GM23338 (cell line): ENCODE measurements around the gene FYCO1. TPM values are rescaled to one million over a fixed set of nuclear protein-coding genes. Genes with fewer than 3 reads are reported as not detected.

ENCODE experiments used
- ATAC-seq: fragments of 200-7000 bp; cut with Tn5 transposase; 3 replicates; pipeline ENCODE4 v1.9.1; 2020
- DNase-seq: peaks from one replicate; pipeline ENCODE4 v3.0.0-alpha.2; 2015; ENCODE audit warnings: low spot score
- H2AFZ ChIP-seq: fragments of 200-600 bp; sonication (generic); 2 replicates; pipeline ENCODE4 v1.8.0; 2016; ENCODE audit warnings: antibody characterized with exemption, mild to moderate bottlenecking, moderate library complexity
- H3F3A ChIP-seq: fragments of 200-600 bp; sonication (generic); replicated peaks from 2 replicates; pipeline ENCODE4 v1.8.0; 2017; ENCODE audit warnings: antibody characterized with exemption, mixed run types, low read depth
- H3K27ac ChIP-seq: fragments of 200-600 bp; sonication (generic); 2 replicates; pipeline ENCODE4 v1.6.1; 2016; ENCODE audit warnings: low read depth
- H3K27me3 ChIP-seq: fragments of 200-600 bp; sonication (generic); 2 replicates; pipeline ENCODE4 v1.8.0; 2016; ENCODE audit warnings: mild to moderate bottlenecking, mixed run types, moderate library complexity; ENCODE audit not compliant: insufficient read depth
- H3K36me3 ChIP-seq: fragments of 200-600 bp; sonication (generic); 2 replicates; pipeline ENCODE4 v1.8.0; 2016; ENCODE audit warnings: mild to moderate bottlenecking; ENCODE audit not compliant: insufficient read depth
- H3K4me1 ChIP-seq: fragments of 200-600 bp; sonication (generic); 2 replicates; pipeline ENCODE4 v1.8.0; 2016; ENCODE audit warnings: mild to moderate bottlenecking, moderate library complexity; ENCODE audit not compliant: insufficient read depth
- H3K4me2 ChIP-seq: fragments of 200-600 bp; sonication (generic); 2 replicates; pipeline ENCODE4 v1.7.1; 2017; ENCODE audit warnings: mixed run types
- H3K4me3 ChIP-seq: fragments of 200-600 bp; sonication (generic); 2 replicates; pipeline ENCODE4 v1.6.1; 2016; ENCODE audit warnings: mixed run types
- H3K79me2 ChIP-seq: fragments of 200-600 bp; sonication (generic); replicated peaks from 2 replicates; pipeline ENCODE4 v1.8.0; 2017; ENCODE audit warnings: mild to moderate bottlenecking; ENCODE audit not compliant: insufficient read depth
- H3K9me2 ChIP-seq: fragments of 200-600 bp; sonication (generic); 2 replicates; pipeline ENCODE4 v1.8.0; 2017; ENCODE audit not compliant: insufficient read depth
- H4K20me1 ChIP-seq: fragments of 200-600 bp; sonication (generic); replicated peaks from 2 replicates; pipeline ENCODE4 v1.8.0; 2017; ENCODE audit warnings: mild to moderate bottlenecking; ENCODE audit not compliant: insufficient read depth
- H3K27ac Mint-ChIP-seq: 2 replicates; pipeline ENCODE4 v1.8.0; 2020; ENCODE audit warnings: inconsistent platforms, mild to moderate bottlenecking, moderate library complexity, mixed read lengths
- H3K27me3 Mint-ChIP-seq: 3 replicates; pipeline ENCODE4 v1.8.0; 2022; ENCODE audit warnings: low read depth, mild to moderate bottlenecking, moderate library complexity, mixed read lengths, inconsistent platforms; ENCODE audit not compliant: insufficient read depth, poor library complexity
- H3K36me3 Mint-ChIP-seq: 3 replicates; pipeline ENCODE4 v1.8.0; 2021; ENCODE audit warnings: low read depth, mild to moderate bottlenecking, inconsistent platforms, moderate library complexity, mixed read lengths
- H3K4me1 Mint-ChIP-seq: 3 replicates; pipeline ENCODE4 v1.8.0; 2020; ENCODE audit warnings: mild to moderate bottlenecking, inconsistent platforms, mixed read lengths
- H3K4me3 Mint-ChIP-seq: 3 replicates; pipeline ENCODE4 v1.8.0; 2021; ENCODE audit warnings: moderate library complexity, mild to moderate bottlenecking, inconsistent platforms, mixed read lengths
- H3K9me3 Mint-ChIP-seq: 3 replicates; pipeline ENCODE4 v1.8.0; 2020; ENCODE audit warnings: moderate library complexity, mild to moderate bottlenecking, inconsistent platforms, mixed read lengths
- STAT1 ChIP-seq: IDR thresholded peaks from one replicate; pipeline ENCODE4 v1.6.1; 2016; ENCODE audit warnings: antibody characterized with exemption; ENCODE audit not compliant: unreplicated experiment
- ZNF114 ChIP-seq: fragments of 250-450 bp; sonication (Bioruptor Pico); IDR thresholded peaks from 2 replicates; pipeline ENCODE4 v1.5.0; 2020; ENCODE audit warnings: mild to moderate bottlenecking, moderate library complexity
- ZNF331 ChIP-seq: fragments of 250-450 bp; sonication (Bioruptor Pico); IDR thresholded peaks from 2 replicates; pipeline ENCODE4 v1.5.0; 2020; ENCODE audit warnings: low read depth, mild to moderate bottlenecking, moderate library complexity
- polyA plus RNA-seq: library from polyadenylated mRNA; unstranded; fragments of >200 nt; fragmentation: Nextera tagmentation; extraction: Ambion mirVana; gene quantifications from 2 replicates; pipeline ENCODE4 v1.2.1, GENCODE V29; 2016
- total RNA-seq: library from RNA; depleted of rRNA; stranded (reverse); fragments of >200 nt; shearing (Covaris generic); gene quantifications from 2 replicates; pipeline ENCODE4 v1.2.3, GENCODE V29; 2014
- TF ChIP-seq, protein P1 (sequence below): fragments of 250-450 bp; sonication (Bioruptor Pico); IDR thresholded peaks from 2 replicates; pipeline ENCODE4 v1.5.0; 2020; ENCODE audit warnings: mild to moderate bottlenecking, moderate library complexity
- TF ChIP-seq, protein P2 (sequence below): IDR thresholded peaks from one replicate; pipeline ENCODE4 v1.6.1; 2018; ENCODE audit warnings: antibody characterized with exemption; ENCODE audit not compliant: unreplicated experiment

FYCO1 gene
- total and polyA plus RNA-seq, 2 experiments from 2014 or later: 4.5 to 17.2 TPM

DNA sequence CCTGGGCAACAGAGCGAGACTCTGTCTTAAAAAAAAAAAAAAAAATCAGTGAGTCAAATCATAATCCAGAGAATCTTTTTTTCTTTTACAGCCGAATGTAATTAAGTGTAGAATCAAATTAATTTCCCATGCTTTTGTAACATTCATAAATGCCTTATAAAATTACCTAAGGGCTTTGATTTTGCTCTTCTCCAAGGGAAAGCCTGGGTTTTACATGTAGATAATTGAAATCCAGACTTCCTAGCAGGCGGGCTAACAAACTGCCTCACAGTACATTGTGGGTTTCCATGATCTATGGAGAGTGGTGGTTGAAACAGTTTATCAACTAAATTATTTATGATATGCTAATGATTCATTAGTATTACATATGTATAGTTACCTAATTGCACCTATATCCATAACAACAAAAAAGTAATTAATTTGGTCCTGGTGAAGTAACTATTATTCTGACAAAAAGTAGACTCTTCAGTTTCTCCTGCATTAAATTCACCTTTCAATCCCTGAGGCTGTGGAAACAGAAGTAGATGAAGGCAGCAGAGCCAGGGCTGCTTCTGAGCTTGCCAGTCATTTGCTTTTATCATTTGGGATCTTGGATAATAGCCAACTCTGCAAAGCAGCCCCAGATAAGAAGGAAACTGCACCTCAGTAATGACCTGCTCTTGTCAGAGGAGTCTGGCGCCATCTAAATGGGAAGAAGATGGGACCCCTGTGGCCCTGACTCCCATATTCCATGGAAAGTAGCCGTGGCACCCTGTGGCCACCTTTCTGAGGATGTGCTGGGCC is 99.7 kb downstream of the FYCO1 start (continued):
- TF ChIP-seq, protein P1, sequence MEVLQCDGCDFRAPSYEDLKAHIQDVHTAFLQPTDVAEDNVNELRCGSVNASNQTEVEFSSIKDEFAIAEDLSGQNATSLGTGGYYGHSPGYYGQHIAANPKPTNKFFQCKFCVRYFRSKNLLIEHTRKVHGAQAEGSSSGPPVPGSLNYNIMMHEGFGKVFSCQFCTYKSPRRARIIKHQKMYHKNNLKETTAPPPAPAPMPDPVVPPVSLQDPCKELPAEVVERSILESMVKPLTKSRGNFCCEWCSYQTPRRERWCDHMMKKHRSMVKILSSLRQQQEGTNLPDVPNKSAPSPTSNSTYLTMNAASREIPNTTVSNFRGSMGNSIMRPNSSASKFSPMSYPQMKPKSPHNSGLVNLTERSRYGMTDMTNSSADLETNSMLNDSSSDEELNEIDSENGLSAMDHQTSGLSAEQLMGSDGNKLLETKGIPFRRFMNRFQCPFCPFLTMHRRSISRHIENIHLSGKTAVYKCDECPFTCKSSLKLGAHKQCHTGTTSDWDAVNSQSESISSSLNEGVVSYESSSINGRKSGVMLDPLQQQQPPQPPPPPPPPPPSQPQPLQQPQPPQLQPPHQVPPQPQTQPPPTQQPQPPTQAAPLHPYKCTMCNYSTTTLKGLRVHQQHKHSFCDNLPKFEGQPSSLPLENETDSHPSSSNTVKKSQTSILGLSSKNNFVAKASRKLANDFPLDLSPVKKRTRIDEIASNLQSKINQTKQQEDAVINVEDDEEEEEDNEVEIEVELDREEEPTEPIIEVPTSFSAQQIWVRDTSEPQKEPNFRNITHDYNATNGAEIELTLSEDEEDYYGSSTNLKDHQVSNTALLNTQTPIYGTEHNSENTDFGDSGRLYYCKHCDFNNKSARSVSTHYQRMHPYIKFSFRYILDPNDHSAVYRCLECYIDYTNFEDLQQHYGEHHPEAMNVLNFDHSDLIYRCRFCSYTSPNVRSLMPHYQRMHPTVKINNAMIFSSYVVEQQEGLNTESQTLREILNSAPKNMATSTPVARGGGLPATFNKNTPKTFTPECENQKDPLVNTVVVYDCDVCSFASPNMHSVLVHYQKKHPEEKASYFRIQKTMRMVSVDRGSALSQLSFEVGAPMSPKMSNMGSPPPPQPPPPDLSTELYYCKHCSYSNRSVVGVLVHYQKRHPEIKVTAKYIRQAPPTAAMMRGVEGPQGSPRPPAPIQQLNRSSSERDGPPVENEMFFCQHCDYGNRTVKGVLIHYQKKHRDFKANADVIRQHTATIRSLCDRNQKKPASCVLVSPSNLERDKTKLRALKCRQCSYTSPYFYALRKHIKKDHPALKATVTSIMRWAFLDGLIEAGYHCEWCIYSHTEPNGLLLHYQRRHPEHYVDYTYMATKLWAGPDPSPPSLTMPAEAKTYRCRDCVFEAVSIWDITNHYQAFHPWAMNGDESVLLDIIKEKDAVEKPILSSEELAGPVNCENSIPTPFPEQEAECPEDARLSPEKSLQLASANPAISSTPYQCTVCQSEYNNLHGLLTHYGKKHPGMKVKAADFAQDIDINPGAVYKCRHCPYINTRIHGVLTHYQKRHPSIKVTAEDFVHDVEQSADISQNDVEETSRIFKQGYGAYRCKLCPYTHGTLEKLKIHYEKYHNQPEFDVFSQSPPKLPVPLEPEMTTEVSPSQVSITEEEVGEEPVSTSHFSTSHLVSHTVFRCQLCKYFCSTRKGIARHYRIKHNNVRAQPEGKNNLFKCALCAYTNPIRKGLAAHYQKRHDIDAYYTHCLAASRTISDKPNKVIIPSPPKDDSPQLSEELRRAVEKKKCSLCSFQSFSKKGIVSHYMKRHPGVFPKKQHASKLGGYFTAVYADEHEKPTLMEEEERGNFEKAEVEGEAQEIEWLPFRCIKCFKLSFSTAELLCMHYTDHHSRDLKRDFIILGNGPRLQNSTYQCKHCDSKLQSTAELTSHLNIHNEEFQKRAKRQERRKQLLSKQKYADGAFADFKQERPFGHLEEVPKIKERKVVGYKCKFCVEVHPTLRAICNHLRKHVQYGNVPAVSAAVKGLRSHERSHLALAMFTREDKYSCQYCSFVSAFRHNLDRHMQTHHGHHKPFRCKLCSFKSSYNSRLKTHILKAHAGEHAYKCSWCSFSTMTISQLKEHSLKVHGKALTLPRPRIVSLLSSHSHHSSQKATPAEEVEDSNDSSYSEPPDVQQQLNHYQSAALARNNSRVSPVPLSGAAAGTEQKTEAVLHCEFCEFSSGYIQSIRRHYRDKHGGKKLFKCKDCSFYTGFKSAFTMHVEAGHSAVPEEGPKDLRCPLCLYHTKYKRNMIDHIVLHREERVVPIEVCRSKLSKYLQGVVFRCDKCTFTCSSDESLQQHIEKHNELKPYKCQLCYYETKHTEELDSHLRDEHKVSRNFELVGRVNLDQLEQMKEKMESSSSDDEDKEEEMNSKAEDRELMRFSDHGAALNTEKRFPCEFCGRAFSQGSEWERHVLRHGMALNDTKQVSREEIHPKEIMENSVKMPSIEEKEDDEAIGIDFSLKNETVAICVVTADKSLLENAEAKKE (CRISPR knock-in tag): no peak

DNA sequence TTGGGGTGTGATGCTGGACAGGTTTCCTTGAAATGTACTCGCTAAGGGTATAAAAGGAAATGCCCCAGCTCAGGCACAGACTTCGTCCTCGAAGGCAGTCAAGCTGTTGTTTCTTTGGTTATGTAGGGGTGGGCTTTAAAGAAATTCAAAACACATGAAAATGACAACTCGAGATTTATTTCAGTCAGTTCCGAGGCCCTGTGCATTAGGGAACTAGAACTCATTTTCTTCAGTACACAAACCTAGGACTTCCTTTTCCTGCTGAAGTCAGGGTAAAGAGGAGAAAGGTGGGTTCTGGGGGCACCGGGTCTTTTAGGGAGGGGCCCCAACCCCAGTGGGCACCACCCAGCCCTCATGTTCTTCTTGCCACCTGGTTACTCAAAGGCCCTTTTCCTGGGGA is 101.6 kb downstream of the FYCO1 start:
- H3F3A ChIP-seq: no peaks in the 10 kb centered on the region
- H3K9me2 ChIP-seq: no peaks in the 10 kb centered on the region
- no peak overlapping the region for H3K27ac Mint-ChIP-seq
- ATAC-seq: no peak
- H3K36me3 ChIP-seq: no peaks in the 10 kb centered on the region
- no peaks in the 10 kb centered on the region for H3K79me2 ChIP-seq
- H3K27me3 Mint-ChIP-seq: peaks cover 4% of the 10 kb centered on the region
- no peaks in the 10 kb centered on the region for H3K4me1 ChIP-seq
- H3K4me3 ChIP-seq: no peak overlapping the region
- H3K36me3 Mint-ChIP-seq: no peaks in the 10 kb centered on the region
- no peaks in the 10 kb centered on the region for H3K27me3 ChIP-seq
- H3K27ac ChIP-seq: no peak overlapping the region
- no peaks in the 10 kb centered on the region for H3K9me3 Mint-ChIP-seq
- H3K4me3 Mint-ChIP-seq: no peak overlapping the region
- H2AFZ ChIP-seq: no peak overlapping the region
- no peak for DNase-seq
- no peak overlapping the region for H3K4me2 ChIP-seq
- peaks cover 6% of the 10 kb centered on the region; the same call in 2 of the 3 replicates for H3K4me1 Mint-ChIP-seq
- H4K20me1 ChIP-seq: no peaks in the 10 kb centered on the region; the same call in 1 of the 2 replicates
- TF ChIP-seq, protein P2, sequence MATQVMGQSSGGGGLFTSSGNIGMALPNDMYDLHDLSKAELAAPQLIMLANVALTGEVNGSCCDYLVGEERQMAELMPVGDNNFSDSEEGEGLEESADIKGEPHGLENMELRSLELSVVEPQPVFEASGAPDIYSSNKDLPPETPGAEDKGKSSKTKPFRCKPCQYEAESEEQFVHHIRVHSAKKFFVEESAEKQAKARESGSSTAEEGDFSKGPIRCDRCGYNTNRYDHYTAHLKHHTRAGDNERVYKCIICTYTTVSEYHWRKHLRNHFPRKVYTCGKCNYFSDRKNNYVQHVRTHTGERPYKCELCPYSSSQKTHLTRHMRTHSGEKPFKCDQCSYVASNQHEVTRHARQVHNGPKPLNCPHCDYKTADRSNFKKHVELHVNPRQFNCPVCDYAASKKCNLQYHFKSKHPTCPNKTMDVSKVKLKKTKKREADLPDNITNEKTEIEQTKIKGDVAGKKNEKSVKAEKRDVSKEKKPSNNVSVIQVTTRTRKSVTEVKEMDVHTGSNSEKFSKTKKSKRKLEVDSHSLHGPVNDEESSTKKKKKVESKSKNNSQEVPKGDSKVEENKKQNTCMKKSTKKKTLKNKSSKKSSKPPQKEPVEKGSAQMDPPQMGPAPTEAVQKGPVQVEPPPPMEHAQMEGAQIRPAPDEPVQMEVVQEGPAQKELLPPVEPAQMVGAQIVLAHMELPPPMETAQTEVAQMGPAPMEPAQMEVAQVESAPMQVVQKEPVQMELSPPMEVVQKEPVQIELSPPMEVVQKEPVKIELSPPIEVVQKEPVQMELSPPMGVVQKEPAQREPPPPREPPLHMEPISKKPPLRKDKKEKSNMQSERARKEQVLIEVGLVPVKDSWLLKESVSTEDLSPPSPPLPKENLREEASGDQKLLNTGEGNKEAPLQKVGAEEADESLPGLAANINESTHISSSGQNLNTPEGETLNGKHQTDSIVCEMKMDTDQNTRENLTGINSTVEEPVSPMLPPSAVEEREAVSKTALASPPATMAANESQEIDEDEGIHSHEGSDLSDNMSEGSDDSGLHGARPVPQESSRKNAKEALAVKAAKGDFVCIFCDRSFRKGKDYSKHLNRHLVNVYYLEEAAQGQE: no peak
- no peak for TF ChIP-seq STAT1
- no peak for TF ChIP-seq ZNF114 (CRISPR knock-in tag)
- no peak for TF ChIP-seq ZNF331 (CRISPR knock-in tag)
